Kidney tubule cell (primary cell): ENCODE results near the gene SLC9A3.

Source experiments
- DNase-seq: peaks from one replicate; pipeline ENCODE4 v3.0.0-alpha.2; 2018; ENCODE audit warnings: low spot score

SLC9A3 gene

GRCh38 chr5:505951-506525 lies 18.2 kb downstream of the SLC9A3 start:
- no peak for DNase-seq

DNA sequence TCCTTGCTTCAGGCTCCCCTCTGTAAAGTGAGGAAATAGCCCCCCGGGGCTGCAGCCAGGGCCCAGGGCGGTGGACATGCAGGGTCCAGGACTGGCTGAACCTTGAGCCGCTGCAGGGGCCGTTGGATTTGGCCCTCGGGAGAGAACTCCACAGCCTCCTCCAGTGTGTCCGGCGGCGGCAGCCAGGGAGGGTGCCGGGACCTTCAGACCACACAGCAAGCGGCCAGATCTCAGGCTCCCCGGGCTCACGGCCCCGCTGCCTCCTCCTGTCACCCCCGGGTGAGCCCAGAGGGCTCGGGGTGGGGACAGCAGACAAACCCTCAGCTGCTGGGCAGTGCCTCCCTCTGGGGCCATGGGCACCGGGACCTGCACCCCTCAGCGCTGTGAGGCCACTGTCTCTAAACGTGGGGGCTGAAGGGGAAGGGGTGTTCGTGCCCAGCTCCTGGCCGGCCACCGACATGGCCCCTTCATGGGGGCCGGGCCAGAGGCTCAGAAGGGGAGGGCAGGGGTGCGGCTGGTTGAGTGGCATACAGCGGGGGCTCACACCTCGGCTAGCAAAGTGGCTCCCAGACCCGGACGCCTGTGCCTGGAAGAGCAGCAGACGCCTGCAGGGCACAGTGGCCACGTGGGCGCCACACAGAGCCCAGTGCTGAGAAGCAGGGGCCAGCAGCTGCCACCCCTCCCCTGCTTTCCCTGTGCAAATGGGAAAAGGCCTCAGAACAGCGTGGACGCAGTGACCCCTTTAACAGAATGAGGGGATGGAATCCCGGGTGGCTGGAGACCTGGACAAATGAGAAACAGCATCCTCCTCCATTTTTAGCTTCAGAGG lies 19.7 kb downstream of the SLC9A3 start:
- DNase-seq: no peak

- DNase-seq: peak; percentile 17
Observed at GRCh38 chr5:502325-503079, 21.7 kb downstream of the SLC9A3 start.

DNA sequence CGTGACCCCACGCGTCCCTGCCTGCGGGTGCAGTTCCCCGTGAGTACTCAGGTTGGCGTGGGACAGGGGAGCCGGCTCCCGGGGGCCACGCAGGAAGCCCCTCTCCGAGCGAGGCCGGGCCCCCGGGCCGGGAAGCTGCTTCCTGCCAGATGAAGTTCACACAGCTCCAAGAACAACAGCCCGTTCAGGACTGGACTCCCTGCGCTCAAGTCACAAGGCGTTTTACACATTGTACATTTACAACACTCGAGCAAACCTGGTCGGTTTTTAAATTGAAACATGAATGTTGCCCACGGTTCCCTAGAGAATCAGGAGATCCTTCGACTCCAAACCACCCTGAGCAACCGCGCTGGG lies 22.4 kb downstream of the SLC9A3 start:
- DNase-seq: no peak

DNA sequence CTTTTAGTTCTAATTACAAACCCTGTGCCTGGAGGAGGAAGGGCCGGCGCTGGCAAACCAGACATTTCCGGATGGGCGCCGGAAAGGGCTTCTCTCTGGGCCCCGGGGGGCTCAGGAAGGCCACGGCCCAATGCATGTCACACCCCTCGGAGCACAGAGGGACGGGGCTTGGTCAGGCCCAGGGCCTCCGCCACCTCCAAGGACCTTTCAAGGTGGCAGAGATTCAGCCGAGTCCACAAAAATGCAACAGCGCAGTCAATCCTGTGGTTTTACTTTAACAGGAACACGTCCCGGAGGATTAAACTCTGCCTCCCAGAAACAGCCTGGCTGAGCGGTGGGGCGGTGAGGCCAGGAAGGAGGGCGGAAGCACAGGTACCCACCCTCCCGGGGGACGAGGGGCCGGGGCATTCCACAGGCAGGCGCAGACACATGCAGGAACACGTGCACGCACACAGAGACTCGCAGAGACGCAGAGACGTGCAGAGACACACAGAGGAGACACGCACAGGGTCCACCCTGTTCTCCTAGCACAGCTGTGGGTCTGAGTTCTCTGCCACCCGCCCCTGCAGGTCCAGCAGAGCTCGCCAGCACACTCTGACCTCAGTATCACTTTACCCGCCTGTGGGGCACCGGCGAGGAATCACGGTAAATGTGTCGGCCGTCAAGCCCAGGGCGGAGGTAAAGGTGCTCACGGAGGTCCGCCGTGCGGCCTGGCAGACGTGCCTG lies 23.0 kb downstream of the SLC9A3 start:
- peak; percentile 38 for DNase-seq

DNA sequence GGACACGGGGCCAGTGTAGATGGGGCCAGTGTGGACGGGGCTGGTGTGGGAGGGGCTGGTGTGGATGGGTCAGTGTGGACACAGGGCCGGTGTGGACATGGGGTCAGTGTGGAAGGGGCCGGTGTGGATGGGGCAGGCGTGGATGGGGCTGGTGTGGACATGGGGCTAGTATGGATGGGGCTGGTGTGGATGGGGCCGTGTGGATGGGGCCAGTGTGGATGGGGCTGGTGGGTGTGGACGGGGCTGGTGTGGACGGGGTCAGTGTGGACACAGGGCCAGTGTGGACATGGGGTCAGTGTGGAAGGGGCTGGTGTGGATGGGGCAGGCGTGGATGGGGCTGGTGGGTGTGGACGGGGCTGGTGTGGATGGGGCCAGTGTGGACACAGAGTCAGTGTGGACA lies 23.8 kb downstream of the SLC9A3 start:
- DNase-seq: no peak

- no peak for DNase-seq
Observed at GRCh38 chr5:499233-500209, 24.7 kb downstream of the SLC9A3 start.

GRCh38 chr5:497871-498509 lies 26.3 kb downstream of the SLC9A3 start:
- no peak for DNase-seq

- DNase-seq: no peak
Observed at GRCh38 chr5:497090-497700, 27.1 kb downstream of the SLC9A3 start.

- DNase-seq: no peak
Observed at GRCh38 chr5:496028-496427, 28.2 kb downstream of the SLC9A3 start.

DNA sequence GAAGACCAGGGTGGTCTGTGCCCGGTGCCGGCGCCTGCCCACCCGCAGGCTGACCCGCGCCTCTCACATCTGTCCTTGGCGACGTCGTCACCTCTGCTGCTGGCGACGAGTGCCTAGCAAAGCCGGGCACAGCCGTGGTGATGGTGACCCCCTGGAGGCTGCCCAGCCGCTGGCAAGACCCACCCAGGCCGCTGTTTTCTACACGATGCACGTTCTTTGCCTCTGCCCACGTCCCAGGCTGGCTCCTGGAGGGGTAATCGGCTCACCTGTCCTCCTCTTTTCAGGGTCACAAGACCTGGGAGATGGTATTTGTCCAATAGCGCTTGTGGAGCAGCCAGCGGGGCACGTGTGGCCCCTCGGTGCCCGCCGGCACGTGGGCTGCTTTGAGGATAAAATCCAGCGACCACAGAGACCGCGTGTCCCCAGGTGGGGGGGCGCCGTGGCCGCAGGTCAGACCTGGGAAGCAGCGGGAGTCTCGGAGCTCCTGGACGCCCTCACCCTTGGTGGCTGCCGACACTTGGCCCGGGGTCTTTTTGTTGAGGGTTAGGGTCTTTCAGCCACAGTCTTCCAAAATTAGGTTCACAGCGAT lies 29.5 kb downstream of the SLC9A3 start:
- DNase-seq: no peak

GRCh38 chr5:493758-494157 lies 30.5 kb downstream of the SLC9A3 start:
- no peak for DNase-seq

DNA sequence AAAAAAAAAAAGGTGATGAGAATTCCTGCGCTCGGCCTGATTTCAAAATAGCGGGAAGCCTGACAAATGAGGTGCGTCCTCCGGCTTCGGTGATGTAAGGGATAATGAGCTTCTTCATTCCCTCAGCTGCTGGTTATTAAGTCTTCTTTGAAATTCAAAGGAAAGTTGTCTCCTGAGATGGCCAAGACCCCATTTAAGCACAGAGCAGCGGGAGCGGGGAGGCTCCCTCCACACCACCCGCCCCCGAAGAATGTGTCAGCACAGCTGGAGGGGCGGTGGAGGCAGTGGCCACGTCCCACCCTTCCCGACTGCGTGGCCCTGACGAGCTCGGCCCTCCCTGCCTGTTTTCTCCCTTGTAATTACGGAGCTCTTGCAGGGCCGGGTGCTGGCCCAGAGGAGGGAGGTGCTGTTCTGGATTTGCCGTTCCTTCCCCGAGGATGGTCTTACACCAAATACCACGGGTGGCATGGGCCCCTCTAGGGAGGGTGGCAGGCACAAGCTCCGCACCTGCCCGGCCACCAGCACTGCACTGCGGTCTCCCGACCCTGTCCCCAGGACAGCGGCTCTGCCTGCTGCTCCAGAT lies 31.0 kb downstream of the SLC9A3 start:
- no peak for DNase-seq

DNA sequence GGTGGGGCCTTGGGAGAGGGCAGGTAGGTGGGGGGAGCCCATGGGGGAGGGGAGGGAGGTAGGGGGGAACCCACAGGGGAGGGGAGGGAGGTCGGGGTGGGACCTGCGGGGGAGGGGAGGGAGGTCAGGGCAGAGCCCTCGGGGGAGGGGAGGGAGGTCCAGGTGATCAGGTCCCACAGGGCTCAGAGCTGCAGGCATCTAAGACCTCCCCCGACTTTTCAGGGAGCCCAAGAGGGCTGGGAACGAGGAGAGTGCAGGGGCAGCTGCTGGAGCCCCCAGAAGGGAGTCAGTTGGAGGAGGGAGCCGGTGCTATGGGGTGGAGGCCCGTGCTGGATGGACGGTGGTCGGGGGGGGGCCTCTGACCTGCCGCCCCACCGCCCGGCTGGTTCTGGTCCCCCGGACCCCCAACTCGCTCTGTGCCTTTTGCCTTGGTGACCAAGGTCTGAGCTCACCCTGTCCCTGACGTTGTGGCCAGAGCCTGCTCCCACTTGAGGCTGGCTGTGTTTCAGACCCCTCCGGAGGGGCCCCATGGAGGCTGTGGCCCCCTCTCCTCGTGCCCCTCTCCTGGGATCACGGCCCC lies 31.8 kb downstream of the SLC9A3 start:
- no peak for DNase-seq

- no peak for DNase-seq
Observed at GRCh38 chr5:491856-492155, 32.4 kb downstream of the SLC9A3 start.

- no peak for DNase-seq
Observed at GRCh38 chr5:491119-491855, 33.0 kb downstream of the SLC9A3 start.

DNA sequence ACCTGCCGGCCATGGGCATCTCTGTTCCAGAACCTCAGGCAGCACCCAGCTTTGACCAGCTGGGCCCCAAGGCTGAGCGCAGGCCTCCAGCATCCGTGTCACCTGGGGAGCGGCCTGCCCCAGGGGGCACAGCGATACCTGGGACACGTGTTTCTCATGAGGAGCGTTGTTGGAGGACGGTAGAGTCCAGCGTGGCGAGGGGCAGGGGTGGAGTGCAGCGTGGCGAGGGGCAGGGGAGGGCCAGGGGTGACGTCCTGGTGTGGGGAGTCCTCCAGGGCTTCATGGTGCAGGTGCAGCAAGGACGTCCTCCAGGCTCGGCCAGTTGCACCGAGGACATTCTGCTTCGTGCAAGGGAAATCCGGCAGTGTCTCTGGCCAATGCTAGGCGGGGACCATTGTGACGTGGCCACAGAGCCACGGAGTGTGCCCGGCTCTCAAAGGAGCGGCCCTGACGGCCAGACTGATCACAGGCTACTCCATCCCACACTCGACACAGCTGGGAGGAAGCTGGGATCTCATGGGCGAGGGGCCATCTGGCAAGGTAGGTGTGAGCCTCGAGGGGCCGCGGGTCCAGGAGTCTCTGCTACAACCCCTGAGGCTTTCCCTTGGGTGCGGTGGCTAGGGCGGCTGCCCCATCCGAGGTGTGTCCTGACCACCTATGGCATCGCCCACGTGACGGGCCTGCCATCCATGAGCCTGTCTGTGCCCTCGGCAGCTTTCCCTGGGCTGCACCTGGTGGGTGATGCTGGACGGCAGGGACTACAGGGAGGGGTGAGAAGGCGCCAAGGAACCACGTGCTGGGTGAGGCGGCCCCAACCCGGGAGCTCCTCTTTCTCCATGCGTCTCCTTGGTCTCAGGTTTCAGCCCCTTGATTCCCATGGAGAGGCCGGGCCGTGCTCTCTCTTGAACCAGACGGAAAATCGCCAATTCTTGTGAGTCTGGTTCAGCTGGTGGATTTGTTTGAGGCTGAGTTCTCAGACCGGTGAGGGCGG lies 33.8 kb downstream of the SLC9A3 start:
- no peak for DNase-seq
